GM19395 (cell line): ENCODE measurements around the gene MS4A18.

ENCODE experiments used
- ATAC-seq: cut with Tn5 transposase; IDR thresholded peaks from one replicate; pipeline ENCODE4 v1.9.1; 2021; ENCODE audit warnings: mild to moderate bottlenecking, moderate library complexity; ENCODE audit not compliant: unreplicated experiment

The MS4A18 gene

DNA sequence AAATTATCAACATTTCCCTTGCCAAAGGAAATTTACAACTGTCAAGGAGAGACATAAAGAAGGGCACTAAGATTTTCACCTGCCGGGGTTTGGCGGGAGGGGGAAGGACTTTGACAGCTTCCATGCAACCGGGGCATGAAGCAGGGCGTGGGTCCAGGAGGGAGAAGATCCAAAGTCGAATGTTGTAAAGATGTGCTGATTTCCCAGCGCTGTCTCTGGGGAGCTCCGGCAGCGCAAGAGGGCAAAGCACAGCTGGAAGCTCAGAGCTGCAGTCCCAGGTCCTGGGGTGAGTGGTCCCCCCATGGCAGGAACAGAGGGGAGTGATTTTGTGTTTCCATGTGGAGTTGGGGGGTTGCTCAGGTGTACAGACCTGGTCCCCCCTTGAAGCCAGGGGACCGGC, 60.6 kb downstream of the MS4A18 start, which contains the start of gene MS4A10:
Gene MS4A10 (plus strand): TSS at position 198 of the 400 bp plus-strand sequence. CDS start 5,003 bp downstream, outside the sequence.
- ATAC-seq = no peak

- ATAC-seq = no peak
Observed at GRCh38 chr11:60785806-60786361, 61.4 kb downstream of the MS4A18 start.

GRCh38 chr11:60786811-60787567, 62.5 kb downstream of the MS4A18 start:
- no peak for ATAC-seq

DNA sequence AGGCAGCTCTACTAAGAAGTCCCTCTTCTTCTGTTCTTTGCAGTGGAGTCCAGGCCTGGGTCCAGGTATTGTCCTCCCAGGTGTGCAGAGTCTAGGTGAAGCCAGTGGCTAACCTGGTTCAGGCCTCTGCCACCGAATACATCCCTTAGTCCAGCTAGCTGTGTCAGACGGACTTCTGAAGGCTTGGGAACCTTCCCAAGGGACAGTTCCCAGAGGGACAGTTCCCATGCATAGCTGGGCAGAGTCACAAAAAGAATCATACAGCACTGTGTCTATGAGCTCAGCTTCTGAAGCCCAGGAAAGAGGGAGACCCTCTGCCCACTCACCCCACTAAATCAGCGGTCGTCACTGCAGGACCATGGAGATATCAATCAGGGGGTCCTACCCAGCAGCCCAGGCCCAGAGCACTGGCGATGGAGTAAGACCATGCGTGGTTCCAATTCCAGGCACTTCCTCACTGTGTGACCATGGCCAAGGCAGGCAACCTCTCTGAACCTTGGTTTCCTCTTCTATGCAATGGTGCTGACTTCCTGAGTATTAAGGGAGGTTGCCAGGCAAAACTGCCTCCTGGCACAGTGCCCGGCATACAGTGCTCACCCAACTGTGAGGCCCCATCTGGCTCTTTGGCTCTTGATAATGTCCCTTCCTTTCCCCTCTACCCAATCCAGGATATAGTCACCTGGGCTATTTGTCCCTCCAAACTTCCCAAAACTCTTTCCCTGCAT, 64.0 kb downstream of the MS4A18 start:
- no peak for ATAC-seq

GRCh38 chr11:60790726-60791125, 66.2 kb downstream of the MS4A18 start:
- no peak for ATAC-seq

DNA sequence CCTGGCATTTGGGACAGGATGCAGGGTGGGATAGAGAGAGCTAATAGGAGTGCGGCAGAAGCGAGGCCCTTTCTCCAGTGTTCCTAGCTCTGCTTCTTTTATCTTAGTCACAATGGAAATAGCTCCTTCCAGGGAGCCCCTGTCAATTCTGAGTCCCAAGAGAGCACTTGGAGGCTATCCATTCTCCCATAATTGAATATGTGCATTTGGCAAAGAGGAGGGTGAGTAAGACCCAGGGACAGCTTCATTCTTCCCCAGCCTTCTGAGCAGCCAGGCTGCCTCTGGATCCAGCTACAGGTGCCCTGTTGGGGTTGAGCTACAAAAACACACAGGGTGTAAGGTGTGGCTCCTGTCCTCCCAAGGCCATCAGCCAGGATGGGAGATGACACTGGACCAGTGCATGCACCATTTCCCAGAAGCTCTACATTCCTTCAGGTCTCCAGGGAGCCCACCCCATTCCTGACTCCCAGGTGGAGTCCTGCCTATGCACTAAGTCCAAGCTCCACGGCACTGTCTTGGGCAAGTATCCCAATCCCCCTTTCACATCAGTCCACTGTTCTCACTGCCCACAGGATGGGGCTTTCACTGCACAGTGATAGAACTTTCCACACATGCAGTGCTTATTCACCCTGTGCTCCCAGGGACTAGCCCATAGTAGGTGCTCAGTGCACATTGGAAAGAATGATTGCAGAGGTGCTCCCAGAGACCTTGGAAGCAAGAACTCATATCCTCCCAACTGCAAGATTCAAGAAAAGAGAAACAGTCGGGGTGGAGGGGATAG, 66.8 kb downstream of the MS4A18 start:
- ATAC-seq = no peak

- no peak for ATAC-seq
Observed at GRCh38 chr11:60792521-60792920, 68.0 kb downstream of the MS4A18 start.
